HepG2 (cell line): Measurements from ENCODE around the gene FDPS. TPM values are rescaled to one million over a fixed set of nuclear protein-coding genes. Genes with fewer than 3 reads are reported as not detected.
A peak's percentile ranks its signal among the peaks of the same experiment; 100 is the strongest.

ENCODE experiments used
- CEBPB ChIP-seq: IDR thresholded peaks from 2 replicates; pipeline ENCODE4 v1.6.1; 2011; ENCODE audit warnings: low read depth, low read length, improper control_type of control experiment, borderline replicate concordance
- EZH2 ChIP-seq: conservative IDR thresholded peaks from 2 replicates; pipeline ENCODE4 v1.6.1; 2012; ENCODE audit warnings: mild to moderate bottlenecking, low read depth, low read length, moderate library complexity
- KDM2A ChIP-seq: sonication (generic); formaldehyde crosslinking; IDR thresholded peaks from 2 replicates; pipeline ENCODE4 v1.4.0; 2020; ENCODE audit warnings: low read depth, missing genetic modification reagents, borderline replicate concordance
- KLF9 ChIP-seq: IDR thresholded peaks from 2 replicates; pipeline ENCODE4 v1.6.1; 2016; ENCODE audit warnings: low read depth
- PATZ1 ChIP-seq: sonication (generic); formaldehyde crosslinking; IDR thresholded peaks from 2 replicates; pipeline ENCODE4 v1.4.0; 2020; ENCODE audit warnings: missing genetic modification reagents
- SNAPC2 ChIP-seq: sonication (generic); formaldehyde crosslinking; IDR thresholded peaks from 2 replicates; pipeline ENCODE4 v1.8.1; 2022; ENCODE audit warnings: mild to moderate bottlenecking, missing genetic modification reagents
- SOX13 ChIP-seq, 3 experiments: fragments of 450-650 bp in 1 of 3; sonication (generic) in 1 of 3; formaldehyde crosslinking in 1 of 3; IDR thresholded peaks in 2 of 3; conservative IDR thresholded peaks in 1 of 3; 2 replicates each; pipeline versions ENCODE4 v1.5.0 to v1.6.1; 2016 to 2020; ENCODE audit warnings: antibody characterized with exemption in 1 of 3, mild to moderate bottlenecking in 1 of 3, missing compliant biosample characterization in 1 of 3, missing genetic modification reagents in 1 of 3, moderate library complexity in 1 of 3
- ZBTB3 ChIP-seq: sonication (generic); formaldehyde crosslinking; IDR thresholded peaks from 2 replicates; pipeline ENCODE4 v1.4.0; 2020; ENCODE audit warnings: low read depth, mild to moderate bottlenecking, moderate library complexity, missing genetic modification reagents, borderline replicate concordance
- ZNF251 ChIP-seq: sonication (generic); formaldehyde crosslinking; IDR thresholded peaks from 2 replicates; pipeline ENCODE4 v1.9.0; 2021; ENCODE audit warnings: mild to moderate bottlenecking, missing genetic modification reagents
- ZNF263 ChIP-seq: sonication (generic); formaldehyde crosslinking; IDR thresholded peaks from 2 replicates; pipeline ENCODE4 v1.4.0; 2020; ENCODE audit warnings: missing genetic modification reagents
- ZNF335 ChIP-seq: sonication (generic); formaldehyde crosslinking; IDR thresholded peaks from 2 replicates; pipeline ENCODE4 v1.4.0; 2020; ENCODE audit warnings: missing genetic modification reagents
- ZNF496 ChIP-seq: sonication (generic); formaldehyde crosslinking; IDR thresholded peaks from 2 replicates; pipeline ENCODE4 v1.8.1; 2023; ENCODE audit warnings: mild to moderate bottlenecking, moderate library complexity, missing genetic modification reagents; ENCODE audit not compliant: insufficient replicate concordance
- ZNF607 ChIP-seq: sonication (generic); formaldehyde crosslinking; IDR thresholded peaks from 2 replicates; pipeline ENCODE4 v1.5.1; 2020; ENCODE audit warnings: missing genetic modification reagents, mild to moderate bottlenecking, borderline replicate concordance
- ZNF878 ChIP-seq: sonication (generic); formaldehyde crosslinking; IDR thresholded peaks from 2 replicates; pipeline ENCODE4 v1.8.1; 2023; ENCODE audit warnings: mild to moderate bottlenecking, missing genetic modification reagents, moderate library complexity
- polyA plus RNA-seq, 8 experiments: library from polyadenylated mRNA; depleted of rRNA in 3 of 8; stranded (reverse) in 7 of 8; unstranded in 1 of 8; fragments of >200 nt; fragmentation: Illumina TruSeq in 4 of 8; extraction: Trizol in 4 of 8; gene quantifications; 2 replicates each; pipeline versions ENCODE4 v1.2.1 to v1.2.3, GENCODE V29; 2011 to 2016; ENCODE audit warnings: low read depth in 4 of 8, missing spikeins in 1 of 8, mixed read lengths in 1 of 8; ENCODE audit not compliant: insufficient read depth in 1 of 8
- total RNA-seq, 5 experiments: library from RNA; depleted of rRNA; stranded (reverse); fragments of >200 nt; fragmentation: Illumina TruSeq; extraction: Trizol; gene quantifications; 2 replicates each; pipeline ENCODE4 v1.2.3, GENCODE V29; 2016; ENCODE audit warnings: low read depth in 1 of 5
- TF ChIP-seq, protein P1 (sequence below): sonication (generic); formaldehyde crosslinking; IDR thresholded peaks from 2 replicates; pipeline ENCODE4 v1.5.0; 2020; ENCODE audit warnings: mild to moderate bottlenecking, missing genetic modification reagents, borderline replicate concordance
- TF ChIP-seq, protein P2 (sequence below): IDR thresholded peaks from 2 replicates; pipeline ENCODE4 v1.6.1; 2016; ENCODE audit warnings: low read depth, missing genetic modification reagents, missing compliant biosample characterization

Gene FDPS
- total and polyA plus RNA-seq, 2 of the 13 experiments (the other 11 are each of a cell fraction or from before 2014, with no cell fraction given) = 264 to 519 TPM

GRCh38 chr1:155309423-155310021 lies 856 bp downstream of the FDPS start (continued):
- 0 out of 2 replicates have a peak, but pooled peaks have one; percentile 30 for TF ChIP-seq PATZ1 (CRISPR knock-in tag)
- 0 out of 2 replicates have a peak, but pooled peaks have one; percentile 12 for TF ChIP-seq ZNF263 (CRISPR knock-in tag)
- no peak for TF ChIP-seq ZNF251 (CRISPR knock-in tag)
- no peak for TF ChIP-seq ZNF496 (CRISPR knock-in tag)
- TF ChIP-seq, protein P1, sequence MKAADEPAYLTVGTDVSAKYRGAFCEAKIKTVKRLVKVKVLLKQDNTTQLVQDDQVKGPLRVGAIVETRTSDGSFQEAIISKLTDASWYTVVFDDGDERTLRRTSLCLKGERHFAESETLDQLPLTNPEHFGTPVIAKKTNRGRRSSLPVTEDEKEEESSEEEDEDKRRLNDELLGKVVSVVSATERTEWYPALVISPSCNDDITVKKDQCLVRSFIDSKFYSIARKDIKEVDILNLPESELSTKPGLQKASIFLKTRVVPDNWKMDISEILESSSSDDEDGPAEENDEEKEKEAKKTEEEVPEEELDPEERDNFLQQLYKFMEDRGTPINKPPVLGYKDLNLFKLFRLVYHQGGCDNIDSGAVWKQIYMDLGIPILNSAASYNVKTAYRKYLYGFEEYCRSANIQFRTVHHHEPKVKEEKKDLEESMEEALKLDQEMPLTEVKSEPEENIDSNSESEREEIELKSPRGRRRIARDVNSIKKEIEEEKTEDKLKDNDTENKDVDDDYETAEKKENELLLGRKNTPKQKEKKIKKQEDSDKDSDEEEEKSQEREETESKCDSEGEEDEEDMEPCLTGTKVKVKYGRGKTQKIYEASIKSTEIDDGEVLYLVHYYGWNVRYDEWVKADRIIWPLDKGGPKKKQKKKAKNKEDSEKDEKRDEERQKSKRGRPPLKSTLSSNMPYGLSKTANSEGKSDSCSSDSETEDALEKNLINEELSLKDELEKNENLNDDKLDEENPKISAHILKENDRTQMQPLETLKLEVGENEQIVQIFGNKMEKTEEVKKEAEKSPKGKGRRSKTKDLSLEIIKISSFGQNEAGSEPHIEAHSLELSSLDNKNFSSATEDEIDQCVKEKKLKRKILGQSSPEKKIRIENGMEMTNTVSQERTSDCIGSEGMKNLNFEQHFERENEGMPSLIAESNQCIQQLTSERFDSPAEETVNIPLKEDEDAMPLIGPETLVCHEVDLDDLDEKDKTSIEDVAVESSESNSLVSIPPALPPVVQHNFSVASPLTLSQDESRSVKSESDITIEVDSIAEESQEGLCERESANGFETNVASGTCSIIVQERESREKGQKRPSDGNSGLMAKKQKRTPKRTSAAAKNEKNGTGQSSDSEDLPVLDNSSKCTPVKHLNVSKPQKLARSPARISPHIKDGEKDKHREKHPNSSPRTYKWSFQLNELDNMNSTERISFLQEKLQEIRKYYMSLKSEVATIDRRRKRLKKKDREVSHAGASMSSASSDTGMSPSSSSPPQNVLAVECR (CRISPR knock-in tag) = no peak; the same call in 1 of the 2 replicates
- no peak for TF ChIP-seq CEBPB
- 0 out of 2 replicates have a peak, but pooled peaks have one; percentile 13 for TF ChIP-seq ZBTB3
- no peak for TF ChIP-seq ZNF335 (CRISPR knock-in tag)
- TF ChIP-seq ZNF878 (CRISPR knock-in tag) = no peak
- TF ChIP-seq KDM2A (CRISPR knock-in tag) = no peak
- 0 out of 2 replicates have a peak, but pooled peaks have one; percentile 24 for TF ChIP-seq SNAPC2
- no peak for TF ChIP-seq KLF9 (CRISPR knock-in tag)
- TF ChIP-seq, protein P2, sequence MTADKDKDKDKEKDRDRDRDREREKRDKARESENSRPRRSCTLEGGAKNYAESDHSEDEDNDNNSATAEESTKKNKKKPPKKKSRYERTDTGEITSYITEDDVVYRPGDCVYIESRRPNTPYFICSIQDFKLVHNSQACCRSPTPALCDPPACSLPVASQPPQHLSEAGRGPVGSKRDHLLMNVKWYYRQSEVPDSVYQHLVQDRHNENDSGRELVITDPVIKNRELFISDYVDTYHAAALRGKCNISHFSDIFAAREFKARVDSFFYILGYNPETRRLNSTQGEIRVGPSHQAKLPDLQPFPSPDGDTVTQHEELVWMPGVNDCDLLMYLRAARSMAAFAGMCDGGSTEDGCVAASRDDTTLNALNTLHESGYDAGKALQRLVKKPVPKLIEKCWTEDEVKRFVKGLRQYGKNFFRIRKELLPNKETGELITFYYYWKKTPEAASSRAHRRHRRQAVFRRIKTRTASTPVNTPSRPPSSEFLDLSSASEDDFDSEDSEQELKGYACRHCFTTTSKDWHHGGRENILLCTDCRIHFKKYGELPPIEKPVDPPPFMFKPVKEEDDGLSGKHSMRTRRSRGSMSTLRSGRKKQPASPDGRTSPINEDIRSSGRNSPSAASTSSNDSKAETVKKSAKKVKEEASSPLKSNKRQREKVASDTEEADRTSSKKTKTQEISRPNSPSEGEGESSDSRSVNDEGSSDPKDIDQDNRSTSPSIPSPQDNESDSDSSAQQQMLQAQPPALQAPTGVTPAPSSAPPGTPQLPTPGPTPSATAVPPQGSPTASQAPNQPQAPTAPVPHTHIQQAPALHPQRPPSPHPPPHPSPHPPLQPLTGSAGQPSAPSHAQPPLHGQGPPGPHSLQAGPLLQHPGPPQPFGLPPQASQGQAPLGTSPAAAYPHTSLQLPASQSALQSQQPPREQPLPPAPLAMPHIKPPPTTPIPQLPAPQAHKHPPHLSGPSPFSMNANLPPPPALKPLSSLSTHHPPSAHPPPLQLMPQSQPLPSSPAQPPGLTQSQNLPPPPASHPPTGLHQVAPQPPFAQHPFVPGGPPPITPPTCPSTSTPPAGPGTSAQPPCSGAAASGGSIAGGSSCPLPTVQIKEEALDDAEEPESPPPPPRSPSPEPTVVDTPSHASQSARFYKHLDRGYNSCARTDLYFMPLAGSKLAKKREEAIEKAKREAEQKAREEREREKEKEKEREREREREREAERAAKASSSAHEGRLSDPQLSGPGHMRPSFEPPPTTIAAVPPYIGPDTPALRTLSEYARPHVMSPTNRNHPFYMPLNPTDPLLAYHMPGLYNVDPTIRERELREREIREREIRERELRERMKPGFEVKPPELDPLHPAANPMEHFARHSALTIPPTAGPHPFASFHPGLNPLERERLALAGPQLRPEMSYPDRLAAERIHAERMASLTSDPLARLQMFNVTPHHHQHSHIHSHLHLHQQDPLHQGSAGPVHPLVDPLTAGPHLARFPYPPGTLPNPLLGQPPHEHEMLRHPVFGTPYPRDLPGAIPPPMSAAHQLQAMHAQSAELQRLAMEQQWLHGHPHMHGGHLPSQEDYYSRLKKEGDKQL (CRISPR knock-in tag) = no peak
- TF ChIP-seq SOX13 (IDR thresholded peaks at IDR 0.05) = no peak
- no peak for TF ChIP-seq SOX13 (CRISPR knock-in tag; conservative IDR thresholded peaks at IDR 0.05 in 1 of 2, IDR thresholded peaks at IDR 0.05 in 1 of 2)
- 0 out of 2 replicates have a peak, but pooled peaks have one; percentile 67 for TF ChIP-seq ZNF607 (CRISPR knock-in tag)
- TF ChIP-seq EZH2 = no peak
